KMS-11 (cell line): ENCODE measurements around the gene GATM.

Experiments used
- H2AFZ ChIP-seq: fragments of 200-600 bp; sonication (generic); 2 replicates; pipeline ENCODE4 v1.6.1; 2016; ENCODE audit warnings: antibody characterized with exemption, mixed run types, low read depth
- H3K27ac ChIP-seq: fragments of 200-600 bp; sonication (generic); 2 replicates; pipeline ENCODE4 v1.6.1; 2016; ENCODE audit warnings: mild to moderate bottlenecking, mixed run types
- H3K27me3 ChIP-seq: fragments of 200-600 bp; sonication (generic); 2 replicates; pipeline ENCODE4 v1.6.1; 2017; ENCODE audit warnings: mild to moderate bottlenecking, low read depth, mixed run types, moderate library complexity; ENCODE audit not compliant: insufficient read depth
- H3K36me3 ChIP-seq: fragments of 200-600 bp; sonication (generic); 2 replicates; pipeline ENCODE4 v1.6.1; 2017; ENCODE audit warnings: mild to moderate bottlenecking, mixed run types; ENCODE audit not compliant: insufficient read depth
- H3K4me1 ChIP-seq: fragments of 200-600 bp; sonication (generic); 2 replicates; pipeline ENCODE4 v1.6.1; 2016; ENCODE audit warnings: mild to moderate bottlenecking, low read depth, mixed run types; ENCODE audit not compliant: poor library complexity, severe bottlenecking
- H3K4me2 ChIP-seq: fragments of 200-600 bp; sonication (generic); 2 replicates; pipeline ENCODE4 v1.7.0; 2016; ENCODE audit warnings: mild to moderate bottlenecking, mixed run types
- H3K4me3 ChIP-seq: fragments of 200-600 bp; sonication (generic); IDR thresholded peaks from 2 replicates; pipeline ENCODE4 v1.6.1; 2017; ENCODE audit warnings: low read depth, low read length, mixed read lengths; ENCODE audit not compliant: insufficient read depth
- H3K79me2 ChIP-seq: fragments of 200-600 bp; sonication (generic); 2 replicates; pipeline ENCODE4 v1.6.1; 2016; ENCODE audit warnings: low read depth, mixed run types; ENCODE audit not compliant: insufficient read depth
- H3K9ac ChIP-seq: fragments of 200-600 bp; sonication (generic); 2 replicates; pipeline ENCODE4 v1.6.1; 2016; ENCODE audit warnings: mild to moderate bottlenecking, mixed run types
- H4K20me1 ChIP-seq: fragments of 200-600 bp; sonication (generic); 2 replicates; pipeline ENCODE4 v1.6.1; 2016; ENCODE audit warnings: mild to moderate bottlenecking, mixed run types; ENCODE audit not compliant: insufficient read depth
- CTCF ChIP-seq: fragments of 200-600 bp; sonication (generic); conservative IDR thresholded peaks from 2 replicates; pipeline ENCODE4 v1.6.1; 2017; ENCODE audit warnings: low read depth, mild to moderate bottlenecking, antibody characterized with exemption, low read length, moderate library complexity, mixed read lengths

Gene GATM

GRCh38 chr15:45417303-45417950, 39.1 kb upstream of the GATM start:
- TF ChIP-seq CTCF, result no peak
- Histone ChIP-seq H3K27me3 (no peaks in the 10 kb centered on the region), H3K4me2 (0 out of 2 replicates have a peak overlapping the region, but pooled peaks have one; percentile 8), H2AFZ (no peak overlapping the region), H3K27ac (no peak overlapping the region), H3K79me2 (peaks cover 6% of the 10 kb centered on the region; the same call in 1 of the 2 replicates), H3K9ac (no peak overlapping the region), H4K20me1 (no peaks in the 10 kb centered on the region), H3K4me3 (no peak overlapping the region), H3K4me1 (peaks cover 37% of the 10 kb centered on the region), H3K36me3 (peaks cover 16% of the 10 kb centered on the region; the same call in 1 of the 2 replicates)

GRCh38 chr15:45414215-45414885, 36.0 kb upstream of the GATM start:
- no peak overlapping the region for H3K4me3 ChIP-seq
- no peak overlapping the region for H3K9ac ChIP-seq
- peaks cover 6% of the 10 kb centered on the region; the same call in 1 of the 2 replicates for H3K79me2 ChIP-seq
- no peak for TF ChIP-seq CTCF
- peaks cover 37% of the 10 kb centered on the region for H3K4me1 ChIP-seq
- no peaks in the 10 kb centered on the region for H3K27me3 ChIP-seq
- no peak overlapping the region for H3K4me2 ChIP-seq
- H3K36me3 ChIP-seq, result peaks cover 28% of the 10 kb centered on the region; the same call in 1 of the 2 replicates
- H3K27ac ChIP-seq, result no peak overlapping the region; the same call in 1 of the 2 replicates
- no peaks in the 10 kb centered on the region for H4K20me1 ChIP-seq
- no peak overlapping the region for H2AFZ ChIP-seq

GRCh38 chr15:45409596-45409995, 31.3 kb upstream of the GATM start:
- Histone ChIP-seq H3K79me2 (peaks cover 3% of the 10 kb centered on the region; the same call in 1 of the 2 replicates), H2AFZ (no peak overlapping the region), H4K20me1 (no peaks in the 10 kb centered on the region), H3K36me3 (peaks cover 20% of the 10 kb centered on the region; the same call in 1 of the 2 replicates), H3K27ac (no peak overlapping the region), H3K27me3 (no peaks in the 10 kb centered on the region), H3K4me3 (no peak overlapping the region), H3K4me1 (peaks cover 43% of the 10 kb centered on the region), H3K4me2 (no peak overlapping the region), H3K9ac (no peak overlapping the region)
- TF ChIP-seq CTCF, result no peak

GRCh38 chr15:45407786-45408185, 29.4 kb upstream of the GATM start:
- H3K9ac ChIP-seq, result no peak overlapping the region
- no peak overlapping the region for H3K4me3 ChIP-seq
- H3K36me3 ChIP-seq, result peaks cover 19% of the 10 kb centered on the region; the same call in 1 of the 2 replicates
- TF ChIP-seq CTCF, result no peak
- peaks cover 48% of the 10 kb centered on the region for H3K4me1 ChIP-seq
- H2AFZ ChIP-seq, result no peak overlapping the region
- 0 out of 2 replicates have a peak, but pooled peaks cover 3% of the 10 kb centered on the region for H4K20me1 ChIP-seq
- no peak overlapping the region for H3K4me2 ChIP-seq
- no peaks in the 10 kb centered on the region for H3K27me3 ChIP-seq
- H3K79me2 ChIP-seq, result peaks cover 16% of the 10 kb centered on the region
- no peak overlapping the region for H3K27ac ChIP-seq
